ENCODE measurements around the gene TEX19.

DNA sequence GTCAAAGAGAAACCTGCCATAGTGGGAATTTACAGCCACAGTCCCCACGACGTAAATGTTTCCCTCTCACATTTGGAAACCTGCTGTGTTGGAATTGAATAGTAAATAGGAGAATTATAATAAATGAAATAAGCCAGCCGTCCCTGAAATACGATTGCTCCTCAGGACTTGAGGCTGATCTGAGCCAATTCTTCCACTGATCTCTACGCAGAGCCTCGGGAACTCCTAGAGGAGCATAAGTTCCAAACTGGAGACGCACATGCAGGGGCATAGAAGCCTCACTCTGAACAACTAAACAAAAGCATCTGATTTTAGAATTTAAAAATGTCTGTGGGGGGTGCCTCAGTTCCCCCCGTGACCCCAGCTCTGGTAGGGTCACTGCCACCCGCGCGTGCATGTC, 10.2 kb upstream of the TEX19 start:
- no peak for TF ChIP-seq POLR2A (IDR thresholded peaks at IDR 0.05; ENCODE audit: low read depth, low read length)
- TF ChIP-seq POLR2AphosphoS5 (IDR thresholded peaks at IDR 0.05; ENCODE audit: low read depth, low read length) = no peak
- no peak for TF ChIP-seq TAF1 (IDR thresholded peaks at IDR 0.05; ENCODE audit: borderline replicate concordance, low read depth, low read length)

Data from GM12892 (cell line).